Fibroblast of lung (primary cell): ENCODE results near the gene RGS19. TPM values are rescaled to one million over a fixed set of nuclear protein-coding genes. Genes with fewer than 3 reads are reported as not detected.

ENCODE experiments used
- DNase-seq, 2 donors: peaks; one replicate each; pipeline versions ENCODE4 v3.0.0 to v3.0.0-alpha.2; 2010; ENCODE audit warnings: low read depth in 2 of 2
- H2AFZ ChIP-seq: 2 replicates; pipeline ENCODE4 v1.5.1; 2012; ENCODE audit warnings: low read length, control low read depth, inconsistent platforms
- H3K27ac ChIP-seq: 2 replicates; pipeline ENCODE4 v1.5.1; 2011; ENCODE audit warnings: low read length, control low read depth; ENCODE audit not compliant: insufficient read depth
- H3K27me3 ChIP-seq: 2 replicates; pipeline ENCODE4 v1.5.1; 2011; ENCODE audit warnings: mild to moderate bottlenecking, low read length; ENCODE audit not compliant: control insufficient read depth, insufficient read depth
- H3K36me3 ChIP-seq: 2 replicates; pipeline ENCODE4 v1.5.1; 2011; ENCODE audit warnings: low read length; ENCODE audit not compliant: control insufficient read depth, insufficient read depth
- H3K4me1 ChIP-seq: 2 replicates; pipeline ENCODE4 v1.5.1; 2011; ENCODE audit warnings: low read length; ENCODE audit not compliant: control insufficient read depth, insufficient read depth; ENCODE audit errors: extremely low read depth
- H3K4me2 ChIP-seq: 2 replicates; pipeline ENCODE4 v1.5.1; 2011; ENCODE audit warnings: low read length, control low read depth; ENCODE audit not compliant: insufficient read depth; ENCODE audit errors: extremely low read depth
- H3K4me3 ChIP-seq, 4 experiments: fragments of 200-600 bp in 1 of 4; sonication (generic) in 1 of 4; replicated peaks in 1 of 4; 2 replicates each; pipeline ENCODE4 v1.5.1; 2011 to 2016; ENCODE audit warnings: low read length in 4 of 4, low read depth in 3 of 4, mild to moderate bottlenecking in 3 of 4, control low read depth in 2 of 4, inconsistent platforms in 1 of 4, mixed read lengths in 1 of 4; ENCODE audit not compliant: insufficient read depth in 1 of 4; ENCODE audit errors: control extremely low read depth in 1 of 4
- H3K79me2 ChIP-seq: 2 replicates; pipeline ENCODE4 v1.5.1; 2012; ENCODE audit warnings: mild to moderate bottlenecking, low read length, inconsistent platforms; ENCODE audit not compliant: control insufficient read depth, insufficient read depth
- H3K9ac ChIP-seq: 2 replicates; pipeline ENCODE4 v1.5.1; 2011; ENCODE audit warnings: mild to moderate bottlenecking, low read length, control low read depth; ENCODE audit not compliant: insufficient read depth
- H3K9me3 ChIP-seq: 2 replicates; pipeline ENCODE4 v1.5.1; 2012; ENCODE audit warnings: low read depth, low read length; ENCODE audit not compliant: control insufficient read depth, insufficient read depth
- H4K20me1 ChIP-seq: 2 replicates; pipeline ENCODE4 v1.5.1; 2011; ENCODE audit warnings: low read length; ENCODE audit not compliant: control insufficient read depth, insufficient read depth; ENCODE audit errors: extremely low read depth
- EZH2 ChIP-seq: IDR thresholded peaks from 2 replicates; pipeline ENCODE4 v1.5.1; 2012; ENCODE audit warnings: low read length, control low read depth, mild to moderate bottlenecking; ENCODE audit errors: missing control alignments
- polyA plus RNA-seq, 2 donors: library from polyadenylated mRNA; depleted of rRNA in 1 of 2; stranded (reverse) in 1 of 2; unstranded in 1 of 2; fragments of >200 nt; gene quantifications; 2 replicates each; pipeline ENCODE4 v1.2.1, GENCODE V29; 2011 to 2012; ENCODE audit warnings: missing spikeins in 1 of 2
- total RNA-seq: library from RNA; depleted of rRNA; stranded (reverse); fragments of >200 nt; gene quantifications from 2 replicates; pipeline ENCODE4 v1.2.1, GENCODE V29; 2014
- TF ChIP-seq, protein P1 (sequence below), 2 donors: IDR thresholded peaks in 1 of 2; conservative IDR thresholded peaks in 1 of 2; 1 replicate in 1 of 2; 2 replicates in 1 of 2; pipeline ENCODE4 v1.5.1; 2011 to 2012; ENCODE audit warnings: low read length in 2 of 2, control low read depth in 1 of 2, inconsistent platforms in 1 of 2, low read depth in 1 of 2, mild to moderate bottlenecking in 1 of 2

Gene RGS19
- total and polyA plus RNA-seq, 2 donors (not counting 1 experiment from before 2014, with no cell fraction given), result 5.8 to 9.1 TPM

DNA sequence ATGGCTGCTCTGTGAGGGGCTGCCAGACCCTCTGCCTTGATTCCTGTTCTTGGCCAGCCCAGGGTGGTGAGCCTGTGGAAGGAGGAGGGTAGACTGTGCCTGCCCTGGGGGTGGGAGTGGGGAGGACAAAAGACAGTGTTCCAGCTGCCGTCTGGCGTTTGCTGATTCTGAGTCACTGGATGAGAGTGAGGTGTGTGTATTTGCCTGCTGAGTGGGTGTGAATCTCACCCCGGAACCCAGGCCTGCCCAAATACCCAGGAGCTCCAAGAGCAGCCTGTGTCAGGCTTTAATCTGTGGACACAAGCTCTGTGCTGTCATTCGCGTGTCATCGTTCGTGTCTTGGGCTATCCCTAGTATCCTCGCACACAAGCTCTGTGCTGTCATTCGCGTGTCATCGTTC lies 7.5 kb upstream of the RGS19 start:
- Histone ChIP-seq H3K9ac (no peak overlapping the region), H3K27me3 (peaks cover 24% of the 10 kb centered on the region), H3K4me2 (no peak overlapping the region), H3K4me1 (peaks cover 5% of the 10 kb centered on the region), H3K9me3 (no peaks in the 10 kb centered on the region), H4K20me1 (no peaks in the 10 kb centered on the region), H3K79me2 (no peaks in the 10 kb centered on the region), H3K4me3 (no peak overlapping the region), H3K36me3 (no peaks in the 10 kb centered on the region), H2AFZ (no peak overlapping the region), H3K27ac (no peak overlapping the region)
- TF ChIP-seq, protein P1, sequence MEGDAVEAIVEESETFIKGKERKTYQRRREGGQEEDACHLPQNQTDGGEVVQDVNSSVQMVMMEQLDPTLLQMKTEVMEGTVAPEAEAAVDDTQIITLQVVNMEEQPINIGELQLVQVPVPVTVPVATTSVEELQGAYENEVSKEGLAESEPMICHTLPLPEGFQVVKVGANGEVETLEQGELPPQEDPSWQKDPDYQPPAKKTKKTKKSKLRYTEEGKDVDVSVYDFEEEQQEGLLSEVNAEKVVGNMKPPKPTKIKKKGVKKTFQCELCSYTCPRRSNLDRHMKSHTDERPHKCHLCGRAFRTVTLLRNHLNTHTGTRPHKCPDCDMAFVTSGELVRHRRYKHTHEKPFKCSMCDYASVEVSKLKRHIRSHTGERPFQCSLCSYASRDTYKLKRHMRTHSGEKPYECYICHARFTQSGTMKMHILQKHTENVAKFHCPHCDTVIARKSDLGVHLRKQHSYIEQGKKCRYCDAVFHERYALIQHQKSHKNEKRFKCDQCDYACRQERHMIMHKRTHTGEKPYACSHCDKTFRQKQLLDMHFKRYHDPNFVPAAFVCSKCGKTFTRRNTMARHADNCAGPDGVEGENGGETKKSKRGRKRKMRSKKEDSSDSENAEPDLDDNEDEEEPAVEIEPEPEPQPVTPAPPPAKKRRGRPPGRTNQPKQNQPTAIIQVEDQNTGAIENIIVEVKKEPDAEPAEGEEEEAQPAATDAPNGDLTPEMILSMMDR (conservative IDR thresholded peaks at IDR 0.05 in 1 of 2, IDR thresholded peaks at IDR 0.05 in 1 of 2; ENCODE audit: low read depth in 1 of 2, low read length in 2 of 2), result no peak
- no peak for TF ChIP-seq EZH2
- no peak for DNase-seq

DNA sequence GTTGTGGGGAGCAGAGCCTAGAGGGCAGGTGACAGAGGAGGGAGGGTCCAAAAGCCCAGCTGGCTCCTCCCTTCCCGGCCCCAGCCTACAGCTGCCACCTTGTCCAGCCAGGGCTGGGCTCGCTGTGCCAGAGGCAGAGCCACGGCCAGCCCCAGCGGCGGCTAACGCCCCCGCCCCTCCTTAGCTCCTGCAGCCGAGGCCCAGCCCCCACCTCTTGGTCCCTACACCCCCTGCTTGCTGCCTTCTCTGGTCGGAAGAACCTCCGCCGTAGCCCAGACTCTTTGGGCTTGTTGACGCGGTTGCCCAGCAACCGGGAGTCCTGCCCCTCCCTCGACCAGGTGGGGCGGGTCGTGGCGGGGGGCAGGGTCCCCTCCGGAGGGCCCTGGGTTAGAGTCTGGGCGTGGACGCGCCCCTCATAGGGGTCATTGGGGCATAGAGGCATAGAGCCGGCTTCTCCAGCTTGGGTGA lies 5.4 kb upstream of the RGS19 start:
- Histone ChIP-seq H3K79me2 (no peaks in the 10 kb centered on the region), H3K9ac (no peak overlapping the region), H3K36me3 (no peaks in the 10 kb centered on the region), H4K20me1 (no peaks in the 10 kb centered on the region), H3K27ac (no peak overlapping the region), H3K4me1 (peaks cover 5% of the 10 kb centered on the region), H3K27me3 (peaks cover 24% of the 10 kb centered on the region), H3K4me2 (no peak overlapping the region), H2AFZ (no peak overlapping the region), H3K4me3 (no peak overlapping the region), H3K9me3 (no peaks in the 10 kb centered on the region)
- no peak for DNase-seq
- TF ChIP-seq EZH2, result peak; percentile 86
- TF ChIP-seq, protein P1 (conservative IDR thresholded peaks at IDR 0.05 in 1 of 2, IDR thresholded peaks at IDR 0.05 in 1 of 2; ENCODE audit: low read depth in 1 of 2, low read length in 2 of 2), result no peak

DNA sequence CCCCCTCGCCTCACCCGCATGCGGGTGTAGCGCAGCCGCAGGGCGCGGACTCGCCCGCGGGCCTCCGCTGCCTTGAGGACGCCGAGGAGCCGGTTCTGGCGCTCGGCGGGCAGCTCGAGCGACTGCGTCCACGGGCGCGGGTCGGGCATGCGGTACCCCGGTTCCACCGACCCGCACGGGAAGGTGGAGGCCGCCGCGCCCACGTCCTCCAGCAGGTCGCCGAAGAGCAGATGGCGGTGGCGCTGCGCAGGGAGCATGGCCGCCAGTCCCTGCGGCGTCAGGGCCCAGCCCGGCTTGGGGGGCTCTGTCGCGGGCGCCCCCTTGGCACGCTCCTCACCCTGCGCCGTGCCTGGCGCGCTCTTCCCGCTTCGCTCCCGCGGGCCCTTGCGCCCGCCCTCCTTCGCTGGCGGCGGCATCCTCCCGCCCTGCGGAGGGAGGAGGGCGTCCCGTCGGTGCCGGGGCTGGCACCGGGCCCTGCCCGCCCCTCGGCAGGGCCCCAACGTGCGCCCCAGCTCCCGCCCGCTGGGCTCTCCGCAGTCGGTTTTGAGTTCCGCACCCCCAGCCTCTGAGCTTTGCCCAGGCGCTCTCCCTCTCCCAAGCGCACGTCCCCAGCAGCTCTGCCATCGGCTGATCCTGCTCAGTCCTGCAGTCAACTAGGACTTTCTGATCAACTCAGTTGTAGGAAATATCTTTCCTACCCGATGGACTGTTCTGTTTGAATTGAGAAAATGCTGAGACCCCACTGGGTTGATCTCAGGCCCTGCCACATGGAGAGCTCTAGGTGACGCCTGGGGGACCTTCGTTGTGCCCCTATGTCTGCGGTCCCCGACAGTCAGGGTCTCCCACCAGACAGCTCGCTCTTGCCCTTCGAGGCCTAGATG lies 4.7 kb upstream of the RGS19 start, which contains the start of gene LKAAEAR1:
TSS of gene LKAAEAR1 (minus strand) at position 595 of the 881 bp plus-strand sequence. CDS start at position 416, 179 bp downstream.
- peak; percentile 97 for TF ChIP-seq EZH2
- TF ChIP-seq, protein P1 (conservative IDR thresholded peaks at IDR 0.05 in 1 of 2, IDR thresholded peaks at IDR 0.05 in 1 of 2; ENCODE audit: low read depth in 1 of 2, low read length in 2 of 2), result no peak
- Histone ChIP-seq H3K4me3 (peak within 1 kb of the TSS in 1 of 4 experiments; percentile 50), H4K20me1 (no peaks in the 10 kb centered on the region), H3K4me2 (peak within 1 kb of the TSS; percentile 70), H3K4me1 (peaks cover 5% of the 10 kb centered on the region), H3K79me2 (no peaks in the 10 kb centered on the region), H3K9ac (no peak within 1 kb of the TSS), H2AFZ (no peak within 1 kb of the TSS), H3K36me3 (no peaks in the 10 kb centered on the region), H3K9me3 (no peaks in the 10 kb centered on the region), H3K27me3 (peaks cover 24% of the 10 kb centered on the region), H3K27ac (no peak within 1 kb of the TSS)
- peak in 1 of 2 donors; percentile 12 for DNase-seq
